Measurements from ENCODE around the gene PRDM11. TPM values are rescaled to one million over a fixed set of nuclear protein-coding genes. Genes with fewer than 3 reads are reported as not detected.

Gene PRDM11
- total RNA-seq, 2 experiments from 2014 or later: 4.5 to 4.8 TPM

DNA sequence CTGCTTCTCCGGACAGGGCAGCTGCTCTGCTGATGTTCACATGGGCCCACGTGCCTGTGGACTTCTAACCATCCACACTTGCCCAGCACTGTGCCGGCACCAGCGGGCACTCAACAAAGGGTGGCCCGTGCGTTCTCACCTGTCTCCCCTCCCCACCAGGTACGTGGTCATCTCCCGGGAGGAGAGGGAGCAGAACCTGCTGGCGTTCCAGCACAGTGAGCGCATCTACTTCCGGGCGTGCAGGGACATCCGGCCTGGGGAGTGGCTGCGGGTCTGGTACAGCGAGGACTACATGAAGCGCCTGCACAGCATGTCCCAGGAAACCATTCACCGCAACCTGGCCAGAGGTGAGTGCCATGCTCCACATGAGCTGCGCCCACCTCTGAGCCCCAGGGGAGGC lies 73.0 kb downstream of the PRDM11 start:
- ChIA-PET CTCF (no interaction called here), POLR2A (no interaction called here)

DNA sequence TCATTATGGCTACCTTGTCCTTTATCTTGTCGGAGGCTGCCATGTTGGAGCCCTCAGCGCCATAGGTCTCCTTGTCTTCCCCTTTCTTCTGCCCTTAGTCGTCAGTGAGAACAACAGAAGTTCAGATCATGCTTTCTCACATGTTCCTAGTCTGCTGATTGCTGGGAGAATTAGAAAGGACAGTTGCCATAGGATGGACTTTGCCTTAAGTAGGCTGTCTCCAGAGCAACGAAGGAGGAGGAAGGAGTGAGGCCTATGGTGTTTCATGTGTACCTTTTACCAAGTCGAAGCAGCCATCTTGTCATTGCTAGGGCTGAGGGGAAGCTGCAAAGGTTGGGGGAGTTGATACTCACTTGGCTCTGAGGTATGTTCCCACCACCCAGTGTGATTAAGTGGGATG lies 77.1 kb downstream of the PRDM11 start:
- CTCF ChIA-PET: no interaction called here

DNA sequence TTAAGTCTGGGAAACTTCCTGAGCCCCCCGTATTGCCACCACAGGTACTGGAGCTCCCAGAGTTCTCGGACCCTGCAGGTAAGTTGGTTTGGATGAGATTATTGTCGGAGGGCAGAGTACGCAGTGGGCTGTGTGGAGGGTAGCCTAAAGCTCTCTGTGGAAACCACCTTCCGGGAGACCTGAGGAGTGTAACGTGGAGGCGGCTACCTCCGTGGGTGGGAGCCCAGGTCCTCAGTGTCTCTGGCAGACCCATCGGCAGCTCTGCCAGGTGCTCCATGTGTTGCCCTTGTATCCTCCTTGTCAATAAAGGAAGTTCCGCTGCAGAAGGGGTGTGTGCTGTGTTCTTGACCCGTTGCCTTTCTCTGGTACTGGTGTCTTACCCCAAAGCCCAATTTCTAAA lies 78.3 kb downstream of the PRDM11 start:
- ChIA-PET CTCF (no interaction called here), POLR2A (no interaction called here)

More for the DNA sequence above, 77.1 kb downstream of the PRDM11 start:
- POLR2A ChIA-PET: no interaction called here

DNA sequence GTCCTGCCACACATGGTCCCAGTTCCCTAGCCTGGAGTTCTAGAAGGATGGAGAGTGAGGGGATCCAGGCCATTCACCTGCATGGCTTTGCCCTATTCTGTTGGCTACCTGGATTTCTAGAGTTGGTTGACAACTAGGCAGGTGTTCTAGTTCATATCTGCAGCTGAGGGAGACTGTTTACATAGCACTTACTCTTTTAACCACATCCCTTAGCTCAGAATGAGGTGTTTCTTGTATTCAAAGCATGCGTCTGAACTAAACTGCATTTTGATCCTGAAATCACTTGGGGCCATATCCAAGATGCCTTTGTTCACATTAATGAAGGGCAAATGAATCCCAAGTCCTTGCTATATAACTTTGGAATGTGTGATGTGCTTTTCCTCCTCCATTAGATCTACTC lies 78.8 kb downstream of the PRDM11 start:
- ChIA-PET CTCF (no interaction called here), POLR2A (no interaction called here)

DNA sequence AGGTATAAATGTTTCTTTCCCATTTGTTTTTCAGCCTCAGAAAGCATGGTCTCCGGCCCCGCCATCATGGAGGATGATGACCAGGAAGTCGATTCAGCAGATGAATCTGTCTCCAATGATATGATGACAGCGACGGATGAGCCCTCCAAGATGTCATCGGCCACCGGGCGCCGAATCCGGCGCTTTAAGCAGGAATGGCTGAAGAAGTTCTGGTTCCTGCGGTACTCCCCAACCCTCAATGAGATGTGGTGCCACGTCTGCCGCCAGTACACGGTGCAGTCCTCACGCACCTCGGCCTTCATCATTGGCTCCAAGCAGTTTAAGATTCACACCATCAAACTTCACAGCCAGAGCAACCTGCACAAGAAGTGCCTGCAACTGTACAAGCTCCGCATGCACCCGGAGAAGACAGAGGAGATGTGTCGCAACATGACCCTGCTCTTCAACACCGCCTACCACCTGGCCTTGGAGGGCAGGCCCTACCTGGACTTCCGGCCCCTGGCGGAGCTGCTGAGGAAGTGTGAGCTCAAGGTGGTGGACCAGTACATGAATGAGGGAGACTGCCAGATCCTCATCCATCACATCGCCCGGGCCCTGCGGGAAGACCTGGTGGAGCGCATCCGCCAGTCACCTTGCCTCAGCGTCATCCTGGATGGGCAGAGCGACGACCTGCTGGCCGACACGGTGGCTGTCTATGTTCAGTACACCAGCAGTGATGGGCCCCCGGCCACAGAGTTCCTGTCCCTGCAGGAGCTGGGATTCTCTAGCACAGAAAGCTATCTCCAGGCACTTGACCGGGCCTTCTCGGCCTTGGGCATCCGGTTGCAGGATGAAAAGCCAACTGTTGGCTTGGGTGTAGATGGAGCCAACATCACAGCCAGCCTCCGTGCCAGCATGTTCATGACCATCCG lies 79.8 kb downstream of the PRDM11 start:
- CTCF ChIA-PET: no interaction called here

DNA sequence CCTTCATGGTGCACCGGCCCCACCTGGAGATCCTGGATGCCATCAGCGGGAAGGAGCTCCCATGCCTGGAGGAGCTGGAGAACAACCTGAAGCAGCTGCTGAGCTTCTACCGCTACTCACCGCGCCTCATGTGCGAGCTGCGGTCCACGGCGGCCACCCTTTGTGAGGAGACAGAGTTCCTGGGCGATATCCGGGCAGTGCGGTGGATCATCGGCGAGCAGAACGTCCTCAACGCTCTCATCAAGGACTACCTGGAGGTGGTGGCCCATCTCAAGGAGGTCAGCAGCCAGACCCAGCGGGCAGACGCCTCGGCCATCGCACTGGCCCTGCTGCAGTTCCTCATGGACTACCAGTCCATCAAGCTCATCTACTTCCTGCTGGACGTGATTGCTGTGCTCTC lies 80.5 kb downstream of the PRDM11 start:
- ChIA-PET POLR2A (no interaction called here), CTCF (no interaction called here)

More for the DNA sequence above, 79.8 kb downstream of the PRDM11 start:
- POLR2A ChIA-PET: no interaction called here

DNA sequence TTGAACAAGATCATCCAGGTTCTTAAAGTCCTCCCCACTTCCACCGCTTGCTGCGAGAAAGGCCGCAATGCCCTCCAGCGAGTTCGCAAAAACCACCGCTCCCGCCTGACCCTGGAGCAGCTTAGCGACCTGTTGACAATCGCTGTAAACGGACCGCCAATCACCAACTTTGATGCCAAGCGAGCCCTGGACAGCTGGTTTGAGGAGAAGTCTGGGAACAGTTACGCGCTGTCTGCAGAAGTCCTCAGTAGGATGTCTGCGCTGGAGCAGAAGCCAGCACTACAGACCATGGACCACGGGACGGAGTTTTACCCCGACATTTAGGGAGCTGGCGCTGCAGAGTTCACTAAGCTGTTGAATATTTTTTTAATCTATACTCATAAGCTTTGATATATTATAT lies 81.4 kb downstream of the PRDM11 start:
- ChIA-PET POLR2A (no interaction called here), CTCF (interaction anchor here (0.8 kb wide), 1 partner anchor 292 kb away, joined by 3 read pairs; no protein-coding TSS in a partner anchor)

DNA sequence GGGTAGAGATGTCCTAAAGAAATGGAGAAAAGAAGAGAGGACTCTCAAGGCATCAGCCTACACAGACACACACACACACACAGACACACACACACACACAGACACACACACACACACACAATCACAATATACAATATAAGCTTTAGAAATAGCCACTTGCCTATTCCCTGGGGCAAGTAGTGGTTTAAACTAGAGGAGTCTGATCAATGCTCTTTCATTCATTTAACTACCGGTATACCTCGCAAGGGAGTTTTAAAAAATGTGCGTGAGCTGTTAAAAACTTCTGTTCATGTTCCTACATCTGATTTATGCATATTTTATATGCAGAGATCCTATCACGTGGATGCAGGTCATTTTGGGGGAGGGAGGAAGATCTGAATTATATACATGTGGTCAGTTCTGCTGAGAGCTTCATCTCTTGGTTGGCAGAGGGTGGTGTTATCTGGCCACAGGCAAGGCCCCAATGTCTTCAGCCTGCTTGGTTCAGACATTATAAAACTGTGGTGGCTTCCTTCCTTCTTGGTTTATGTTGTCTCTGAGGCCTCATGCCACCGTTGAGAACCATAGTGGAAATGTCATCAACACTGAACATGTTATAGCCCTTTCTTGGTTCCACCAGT lies 83.1 kb downstream of the PRDM11 start:
- ChIA-PET POLR2A (no interaction called here), CTCF (no interaction called here)

DNA sequence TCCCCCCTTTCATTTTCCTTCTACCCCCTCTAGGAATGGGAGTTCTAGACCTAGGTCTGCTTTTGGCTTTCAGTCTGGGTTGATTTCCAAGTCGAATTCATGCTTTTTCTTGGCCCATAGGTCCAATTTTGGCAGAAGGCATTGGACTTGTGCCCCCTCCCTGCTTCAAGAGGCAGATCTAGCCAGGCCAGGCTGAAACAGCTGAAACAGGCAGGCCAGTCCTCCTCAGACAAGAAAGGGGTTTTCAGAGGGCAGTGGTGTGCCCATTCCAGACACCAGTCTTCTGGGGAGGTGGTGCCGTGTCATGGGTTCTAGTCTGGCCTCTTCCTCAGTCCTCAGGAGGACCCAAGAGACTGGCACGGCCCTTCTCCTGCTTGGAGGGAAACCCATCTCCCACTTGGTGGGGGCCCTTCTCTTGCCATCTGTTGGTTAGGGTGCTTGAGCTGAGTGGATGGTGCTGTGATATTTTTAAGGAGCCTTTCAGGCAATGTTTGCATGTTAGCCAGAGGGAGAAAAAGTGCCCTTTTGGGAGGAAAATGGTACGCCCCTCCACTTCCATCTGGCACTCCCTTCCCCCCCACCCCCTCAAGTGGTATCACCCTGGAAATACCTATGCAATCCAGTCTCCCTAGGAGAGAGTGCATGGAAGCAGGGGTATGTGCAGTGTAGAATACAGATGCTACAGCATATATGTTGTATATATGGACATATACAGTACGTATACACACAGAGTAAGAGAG lies 86.1 kb downstream of the PRDM11 start:
- ChIA-PET POLR2A (no interaction called here), CTCF (interaction anchor here (1.2 to 1.5 kb wide), 3 partner anchors 16 to 296 kb away, joined by 4 read pairs; no protein-coding TSS in a partner anchor)

DNA sequence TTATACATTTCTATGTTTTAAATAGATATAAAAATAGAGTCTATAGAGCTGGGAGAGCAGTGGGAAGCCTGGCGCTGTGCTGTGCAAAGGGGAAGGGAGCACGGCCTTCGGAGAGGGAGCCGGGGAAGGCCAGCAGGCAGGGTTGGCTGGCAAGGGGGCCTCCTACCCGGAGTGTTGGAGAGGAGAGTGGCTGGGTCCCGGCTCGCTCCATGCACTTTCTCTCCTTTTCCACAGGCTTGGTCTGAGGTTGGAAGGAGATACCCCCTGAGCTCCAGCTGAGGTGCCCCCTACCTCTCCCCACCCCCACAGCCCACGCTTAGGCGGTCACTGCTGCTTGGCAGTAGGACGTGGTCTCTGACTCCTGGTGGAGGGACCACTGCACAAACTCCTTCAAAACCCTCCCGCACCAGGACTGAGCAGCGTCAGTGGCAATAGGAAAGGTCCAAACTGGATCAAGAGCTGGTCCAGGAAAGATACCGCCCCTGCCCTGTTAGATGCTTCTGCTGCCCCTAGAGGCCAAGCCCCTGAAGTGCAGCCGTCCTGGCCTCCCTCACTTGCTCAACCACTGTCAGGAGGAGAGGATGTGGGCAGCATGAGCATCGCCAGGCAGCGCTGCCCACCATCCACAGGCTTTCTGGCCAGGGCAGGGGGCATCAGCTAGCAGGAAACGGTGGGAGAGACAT lies 86.8 kb downstream of the PRDM11 start:
- ChIA-PET POLR2A (no interaction called here), CTCF (interaction anchor here (0.6 to 1.5 kb wide), 7 partner anchors 17 to 587 kb away, joined by 3 to 4 read pairs (median 4); no protein-coding TSS in a partner anchor)

DNA sequence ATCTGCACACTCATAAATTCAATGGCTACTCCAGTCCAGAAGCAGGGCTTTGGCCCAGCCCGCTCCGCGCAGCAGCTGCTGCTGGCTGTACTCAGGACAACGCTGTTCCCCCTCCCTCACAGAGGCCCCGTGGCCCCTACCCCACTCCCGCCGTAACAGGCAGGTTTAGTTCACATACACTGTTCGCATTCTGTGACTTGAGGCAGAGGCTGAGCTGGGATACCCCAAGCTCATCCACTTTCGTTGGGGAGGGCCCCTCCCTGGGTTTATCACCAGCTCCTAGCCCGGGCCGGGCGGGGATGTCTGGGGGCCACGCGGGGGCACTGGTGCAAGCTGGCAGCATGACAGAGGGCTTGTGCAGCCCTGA lies 87.3 kb downstream of the PRDM11 start:
- POLR2A ChIA-PET: no interaction called here
- CTCF ChIA-PET: interaction anchor here (0.6 to 1.5 kb wide), 7 partner anchors 18 to 588 kb away, joined by 3 to 4 read pairs (median 4); no protein-coding TSS in a partner anchor

DNA sequence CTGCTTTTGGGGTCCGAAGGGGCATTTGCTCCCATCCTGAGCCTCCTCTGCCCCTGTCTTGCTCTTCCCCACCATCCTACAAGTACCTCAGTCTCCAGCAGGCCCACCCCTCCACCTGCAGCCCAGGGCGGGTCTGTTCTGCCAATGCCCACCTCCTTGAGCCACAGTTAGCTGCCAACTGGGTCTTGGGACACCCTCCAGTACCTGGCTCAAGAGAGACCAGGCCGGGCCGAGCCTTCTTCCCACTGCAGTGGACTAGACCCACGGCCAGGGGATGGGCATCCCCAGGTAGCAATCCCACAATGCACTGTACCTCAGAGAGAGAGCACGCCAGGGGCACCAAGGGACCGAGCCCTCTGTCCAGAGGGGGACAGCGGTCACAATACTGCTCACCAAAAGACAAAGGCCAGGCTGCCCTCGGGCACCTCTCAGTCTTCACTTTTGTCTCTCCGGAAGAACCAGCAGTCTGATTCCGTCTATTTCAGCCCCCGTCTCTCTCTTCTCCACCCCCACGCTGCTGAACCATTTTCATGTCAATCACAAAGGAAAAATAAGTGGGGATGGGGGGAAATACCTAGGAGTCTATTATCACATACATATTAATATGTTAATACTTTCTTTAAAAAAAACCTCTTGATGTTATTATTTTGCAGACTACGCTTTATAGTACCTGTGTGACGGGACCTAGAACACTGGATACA lies 88.0 kb downstream of the PRDM11 start:
- ChIA-PET POLR2A (no interaction called here), CTCF (interaction anchor here (1.4 to 1.5 kb wide), 2 partner anchors 18 to 20 kb away, joined by 3 to 4 read pairs; no protein-coding TSS in a partner anchor)

DNA sequence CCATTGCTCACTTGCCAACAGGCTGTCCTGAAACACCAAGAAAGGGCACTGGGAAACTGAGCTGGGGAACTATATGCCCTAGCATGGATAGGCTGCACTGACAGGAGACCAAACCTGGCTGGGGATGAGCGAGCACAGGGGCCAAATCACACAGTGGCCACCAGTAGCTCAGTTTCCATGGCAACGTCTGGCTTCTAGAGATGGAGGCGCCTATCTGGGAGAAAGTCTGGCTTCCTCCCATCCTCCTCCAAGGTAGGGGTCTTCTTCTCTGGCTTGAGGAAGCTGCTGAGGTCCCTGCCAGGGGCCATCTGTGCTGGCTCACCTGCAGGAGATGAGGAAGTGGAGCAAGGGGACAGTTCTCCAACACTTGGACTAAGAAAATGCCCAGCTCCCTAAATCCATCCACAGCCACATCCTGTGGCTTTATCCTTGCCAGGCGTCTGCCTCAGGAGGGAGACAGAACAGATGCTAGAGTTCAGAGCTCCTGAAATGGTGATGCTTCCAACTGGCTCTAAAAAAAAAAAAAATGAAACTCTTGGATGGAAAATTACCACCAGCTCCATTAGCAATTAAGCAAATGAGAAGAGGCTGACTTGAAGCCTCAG lies 91.4 kb downstream of the PRDM11 start:
- ChIA-PET CTCF (no interaction called here), POLR2A (no interaction called here)

DNA sequence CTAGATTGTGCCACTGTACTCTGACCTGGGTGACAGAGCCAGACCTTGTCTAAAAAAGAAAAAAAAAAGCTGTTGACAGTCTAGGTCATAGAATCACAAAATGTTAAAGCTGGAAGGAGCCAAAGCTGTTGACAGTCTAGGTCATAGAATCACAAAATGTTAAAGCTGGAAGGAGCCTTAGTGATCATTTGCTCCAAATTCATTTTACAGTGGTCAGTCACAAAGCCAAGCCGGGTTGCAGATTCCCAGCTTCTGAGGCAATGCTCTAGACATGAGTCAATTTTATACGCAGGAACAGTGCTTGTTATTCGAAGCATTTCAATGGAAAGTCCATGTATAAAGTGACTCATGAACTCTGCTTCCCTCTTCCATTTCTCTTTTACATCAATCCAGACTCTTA lies 92.3 kb downstream of the PRDM11 start:
- POLR2A ChIA-PET: interaction anchor here (0.6 kb wide), 1 partner anchor 900 kb away, joined by 3 read pairs; no protein-coding TSS in a partner anchor
- CTCF ChIA-PET: no interaction called here

DNA sequence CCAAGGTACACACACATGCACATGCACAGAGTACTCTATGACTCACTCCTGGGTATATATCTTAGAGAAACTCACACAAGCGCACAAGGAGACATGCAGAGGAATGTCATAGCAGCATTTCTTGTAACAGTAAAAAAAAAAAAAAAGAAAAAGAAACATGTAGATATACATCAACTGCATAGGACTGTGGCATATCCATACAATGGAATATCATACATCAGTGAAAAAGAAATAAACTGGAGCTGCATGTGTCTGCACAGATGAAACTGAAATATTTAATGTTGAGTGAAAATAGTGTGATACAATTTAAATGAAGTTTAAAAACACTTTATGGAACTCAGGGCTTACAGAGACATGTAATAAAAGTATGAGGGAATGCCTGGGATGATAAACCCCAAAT lies 93.3 kb downstream of the PRDM11 start:
- POLR2A ChIA-PET: no interaction called here
- CTCF ChIA-PET: no interaction called here

DNA sequence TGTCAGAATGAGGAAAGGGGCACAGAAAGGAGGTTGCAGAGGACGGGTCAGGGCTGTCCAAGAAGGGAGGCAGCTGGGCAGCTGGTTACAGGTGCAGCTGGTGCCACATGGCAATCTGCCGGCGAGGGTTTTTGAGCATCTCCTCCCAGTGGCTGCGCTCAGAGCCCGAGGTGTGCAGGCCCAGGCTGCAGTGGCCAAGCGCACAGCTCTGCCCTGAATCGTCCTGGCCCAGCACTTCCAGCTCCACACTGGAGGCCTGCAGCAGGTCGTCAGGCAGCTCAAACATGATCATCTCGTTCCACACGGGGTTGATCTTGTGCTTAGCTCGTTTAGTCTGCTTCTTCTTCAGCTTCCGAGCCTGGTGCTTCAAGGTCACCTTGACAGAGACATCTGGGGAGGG lies 97.5 kb downstream of the PRDM11 start:
- POLR2A ChIA-PET: no interaction called here
- CTCF ChIA-PET: interaction anchor here (1.1 kb wide), 1 partner anchor 8 kb away, joined by 5 read pairs; no protein-coding TSS in a partner anchor

DNA sequence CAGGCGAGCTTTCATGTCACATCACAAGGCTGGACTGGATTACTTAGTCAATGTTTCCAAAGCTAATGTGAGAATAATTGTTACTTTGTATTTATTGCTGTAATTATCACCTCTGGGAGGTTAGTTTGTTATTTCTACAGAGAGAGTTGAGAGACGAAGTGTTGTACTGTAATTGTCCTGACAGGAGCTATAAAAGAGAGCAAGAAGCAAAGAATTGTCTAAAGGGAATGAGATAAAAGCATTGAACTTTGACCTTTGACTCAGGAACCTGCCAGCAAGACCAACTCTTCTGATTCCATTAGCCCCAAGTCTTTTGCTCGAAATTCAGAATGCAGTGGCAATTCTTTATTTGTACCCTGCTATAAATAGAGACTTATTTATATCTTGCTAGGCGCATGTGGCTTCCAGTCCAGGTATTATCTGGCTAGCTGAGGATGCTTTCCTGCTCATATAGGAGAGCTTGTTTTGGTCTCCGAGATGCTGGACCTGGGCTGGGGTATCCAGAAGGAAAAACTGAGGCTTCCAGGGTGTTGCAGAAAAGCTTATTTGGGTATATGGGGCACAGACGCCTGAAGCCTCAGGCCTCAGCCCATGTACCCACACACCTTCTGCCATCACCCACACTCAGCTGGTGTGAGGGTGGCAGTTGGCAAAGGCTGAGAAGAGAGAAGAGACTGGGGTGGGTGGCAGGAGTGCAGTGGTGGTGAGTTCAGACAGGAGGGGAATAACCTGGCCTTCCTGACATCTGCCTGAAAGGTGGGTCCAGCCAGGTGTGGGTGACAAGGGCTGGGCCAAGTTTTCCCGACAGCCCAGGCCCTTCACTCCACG lies 99.0 kb downstream of the PRDM11 start:
- POLR2A ChIA-PET: no interaction called here
- CTCF ChIA-PET: no interaction called here

DNA sequence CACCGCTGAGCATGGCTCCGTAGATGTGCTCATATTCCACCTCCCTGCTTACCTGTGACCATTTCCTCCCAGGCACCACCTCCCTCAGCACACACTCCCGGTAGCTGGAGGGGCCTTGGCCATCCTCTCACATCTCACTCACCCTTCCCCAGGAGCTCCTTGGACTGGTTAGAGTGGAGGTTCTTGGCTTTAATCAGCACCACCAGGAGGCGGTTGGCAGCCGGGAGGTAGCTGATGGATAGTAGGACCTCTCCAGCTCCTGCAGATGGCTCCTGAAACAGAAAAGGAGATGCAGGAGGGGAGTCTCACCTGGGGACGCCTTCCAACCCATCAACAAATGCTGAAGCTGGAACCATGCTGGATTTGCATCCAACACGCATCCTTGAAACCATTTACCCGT lies 99.8 kb downstream of the PRDM11 start:
- CTCF ChIA-PET: no interaction called here
- POLR2A ChIA-PET: no interaction called here

Measured in activated CD8-positive, alpha-beta memory T cell treated with anti-CD3 and anti-CD28 coated beads for 36 hours (primary cell).